Stimulated activated CD4-positive, alpha-beta T cell treated with anti-CD3 and anti-CD28 coated beads, Interleukin-15, amount 100 ng/mL, for 48 hours (primary cell): ENCODE data around the gene PRLR.
"Not testable (repeated sequence)": the region's sequence is repeated elsewhere in the genome, so short reads cannot be mapped to it uniquely, and the experiment has no call there.

ENCODE experiments used
- DNase-seq, 2 donors: peaks; one replicate each; pipeline ENCODE4 v3.0.0-alpha.2; 2020; ENCODE audit warnings: low read depth in 2 of 2

PRLR gene

DNA sequence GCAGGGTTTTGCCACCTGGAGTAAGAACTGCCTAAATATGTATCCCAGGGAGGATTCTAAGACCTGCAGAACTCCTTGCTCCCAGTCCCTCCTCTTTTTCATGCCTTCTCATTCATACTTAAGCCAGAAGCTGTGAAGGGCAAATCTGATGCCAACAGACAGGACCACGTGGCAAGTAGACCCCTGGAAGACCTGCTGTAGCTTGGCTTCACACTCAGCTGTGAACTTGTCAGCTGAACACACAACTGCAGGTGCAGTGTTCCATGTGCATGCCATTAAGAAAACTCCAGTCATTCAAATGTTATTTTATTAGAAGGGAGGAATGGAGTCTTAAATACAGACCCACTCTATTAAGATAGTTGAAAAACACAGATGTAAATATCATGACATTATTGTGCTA is 103.3 kb downstream of the PRLR start:
- no peak for DNase-seq

DNA sequence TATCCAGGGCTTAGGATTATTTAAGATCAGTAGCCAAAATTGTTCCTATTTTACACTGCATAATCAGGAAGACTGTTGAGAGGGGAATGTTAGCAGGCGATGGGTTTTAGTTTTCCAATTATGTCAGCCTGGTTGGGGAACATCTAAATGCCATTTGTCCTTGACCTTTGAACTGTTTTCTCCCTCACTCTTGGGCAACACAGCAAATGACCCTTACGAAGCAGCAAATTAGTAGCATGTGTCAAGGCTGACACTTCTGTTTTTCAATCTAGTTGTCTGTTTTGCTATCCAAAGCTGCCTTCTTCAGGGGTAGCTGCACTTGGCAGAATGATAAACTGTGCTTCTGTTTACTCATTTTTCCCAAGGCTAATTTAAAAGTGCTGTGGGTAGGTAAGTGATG is 104.5 kb downstream of the PRLR start:
- DNase-seq, result no peak

DNA sequence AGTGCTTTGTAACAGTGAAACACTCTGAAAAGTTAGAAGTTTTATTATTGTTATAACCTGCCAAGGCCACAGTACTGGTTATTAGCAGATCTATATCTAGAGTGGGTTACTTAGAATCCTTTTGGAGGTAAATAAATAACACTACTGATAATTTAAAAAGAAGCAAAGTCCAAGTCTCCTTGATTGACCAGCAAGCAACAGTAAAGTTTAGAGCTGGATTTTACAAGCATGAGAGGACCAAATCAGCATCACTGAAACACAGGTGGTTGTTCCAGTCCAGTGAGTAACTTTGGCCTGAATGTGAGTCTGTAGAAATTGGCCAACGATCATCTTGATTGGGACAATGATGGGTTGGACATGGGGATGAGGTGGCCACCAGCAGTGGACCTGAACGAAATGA is 105.4 kb downstream of the PRLR start:
- no peak for DNase-seq

DNA sequence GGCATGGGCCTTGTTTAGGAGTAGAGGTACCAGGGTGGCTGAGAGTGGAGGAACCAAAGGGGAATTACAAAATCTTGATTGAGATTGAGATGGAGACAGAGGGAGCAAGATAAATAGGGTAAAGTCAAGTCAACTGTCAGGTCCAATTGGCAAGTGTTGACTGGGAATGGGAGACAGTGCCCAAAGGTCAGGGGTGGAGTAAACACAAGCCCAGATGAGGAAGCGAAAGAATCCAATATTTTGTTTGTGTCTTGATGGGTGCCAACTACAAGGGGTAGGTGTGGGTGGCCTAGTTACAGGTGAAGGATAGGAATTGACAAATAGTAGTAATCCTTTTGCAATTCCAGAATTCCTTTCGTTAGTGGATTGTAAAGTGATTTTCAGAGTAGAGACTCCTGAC is 107.5 kb downstream of the PRLR start:
- no peak for DNase-seq

DNA sequence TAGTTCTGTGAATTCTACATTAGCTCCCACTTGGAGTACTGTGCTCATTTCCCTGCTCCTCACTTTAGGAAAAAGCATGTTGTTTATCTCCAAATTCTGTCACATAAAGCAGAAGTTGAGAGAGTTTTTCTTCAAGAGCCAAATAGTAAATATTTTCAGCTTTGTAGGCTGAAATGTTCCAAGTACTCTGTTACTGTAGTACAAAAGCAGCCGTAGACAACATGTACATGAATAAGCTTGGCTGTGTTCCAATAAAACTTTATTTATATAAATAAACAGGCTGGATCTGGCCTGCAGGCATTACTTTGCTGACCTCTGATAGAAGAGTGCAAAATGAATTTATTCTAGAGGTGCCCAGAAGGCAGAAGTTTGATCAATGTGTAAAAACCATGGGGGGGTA is 109.6 kb downstream of the PRLR start:
- DNase-seq, result no peak

DNA sequence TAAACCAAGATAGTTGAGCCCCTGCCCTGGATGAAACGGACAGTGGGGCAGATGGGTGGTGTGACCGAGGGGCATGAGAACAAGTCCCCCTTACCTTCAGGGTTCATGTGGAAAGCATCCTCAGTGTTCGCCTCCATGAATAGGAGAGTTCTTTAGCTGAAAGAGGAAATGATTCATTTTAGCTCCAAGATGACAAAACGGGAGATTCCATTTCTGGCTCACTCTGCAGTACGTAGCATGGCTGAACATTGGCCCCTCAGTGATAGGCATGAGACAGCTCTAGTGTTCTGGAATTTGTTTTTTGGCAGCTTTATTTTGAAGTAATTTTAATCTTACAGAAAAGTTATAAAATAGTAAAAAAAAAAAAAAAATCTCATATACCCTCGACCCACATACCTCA is 112.3 kb downstream of the PRLR start:
- DNase-seq, result no peak

DNA sequence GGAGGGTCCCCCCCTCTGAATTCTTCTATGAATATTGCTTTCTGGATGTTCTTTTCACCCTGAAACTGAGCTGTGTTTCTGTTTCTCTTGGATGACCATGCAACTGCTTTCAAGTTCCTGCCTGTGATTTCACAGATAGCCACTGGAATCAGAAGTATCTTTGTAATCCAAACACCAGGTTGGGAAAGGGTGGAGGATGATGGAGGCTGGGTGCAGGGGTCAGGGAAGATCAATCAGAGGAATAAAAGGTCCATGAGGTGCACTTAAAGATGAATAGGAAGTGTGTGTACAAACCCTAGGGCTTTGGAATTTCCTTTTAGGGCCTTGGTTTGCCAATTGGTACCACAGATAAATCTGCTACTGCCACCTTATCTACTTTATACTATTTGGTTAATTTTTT is 114.4 kb downstream of the PRLR start:
- no peak for DNase-seq

DNA sequence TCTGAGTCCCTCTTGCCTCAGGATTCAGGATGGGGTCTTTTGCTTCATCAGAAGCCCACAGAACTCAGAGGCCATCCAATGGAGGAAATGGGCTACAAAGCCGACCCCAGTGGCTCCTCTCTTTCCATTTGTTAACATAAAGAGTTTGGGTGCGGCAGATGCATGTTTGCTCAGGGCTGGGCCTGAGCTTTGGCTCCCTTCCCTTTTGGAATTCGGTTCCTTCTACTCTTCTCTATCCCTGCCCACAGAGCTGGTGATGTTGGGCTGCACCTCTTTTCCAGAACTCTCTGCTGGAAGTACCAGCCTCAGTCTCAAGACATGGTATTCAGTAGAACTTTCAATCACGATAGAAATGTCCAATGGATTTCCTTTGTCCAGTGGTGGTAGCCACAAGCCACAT is 115.6 kb downstream of the PRLR start:
- no peak for DNase-seq

DNA sequence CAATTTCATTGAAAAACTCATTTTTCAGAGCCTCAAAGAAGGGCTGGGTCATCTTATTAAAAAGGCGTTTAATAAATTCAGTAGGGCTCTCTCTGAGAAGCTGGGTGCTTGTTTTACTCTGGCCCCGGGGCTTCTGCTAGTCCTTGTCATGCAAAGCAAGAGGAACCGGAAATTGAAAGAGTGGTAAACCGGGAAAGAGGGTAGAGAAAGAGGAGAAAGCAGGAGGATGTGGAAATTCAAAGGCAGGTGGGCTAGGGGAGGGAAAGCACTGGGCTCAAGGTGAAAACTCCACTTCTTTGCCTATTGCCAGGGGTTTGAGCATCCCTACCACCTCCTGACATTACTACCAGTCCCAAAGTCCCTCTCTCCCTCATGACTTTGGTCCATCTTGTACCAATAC is 118.0 kb downstream of the PRLR start:
- DNase-seq, result no peak

DNA sequence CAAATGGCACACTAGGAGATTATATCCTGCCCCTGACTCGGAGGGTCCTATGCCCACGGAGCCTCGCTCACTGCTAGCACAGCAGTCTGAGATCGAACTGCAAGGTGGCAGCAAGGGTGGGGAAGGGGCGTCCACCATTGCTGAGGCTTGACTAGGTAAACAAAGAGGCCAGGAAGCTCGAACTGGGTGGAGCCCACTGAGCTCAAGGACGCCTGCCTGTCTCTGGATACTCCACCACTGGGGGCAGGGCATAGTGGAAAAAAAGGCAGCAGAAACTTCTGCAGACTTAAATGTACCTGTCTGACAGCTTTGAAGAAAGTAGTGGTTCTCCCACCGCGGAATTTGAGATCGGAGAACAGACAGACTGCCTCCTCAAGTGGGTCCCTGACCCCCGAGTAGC is 125.7 kb downstream of the PRLR start:
- not testable (repeated sequence) for DNase-seq

DNA sequence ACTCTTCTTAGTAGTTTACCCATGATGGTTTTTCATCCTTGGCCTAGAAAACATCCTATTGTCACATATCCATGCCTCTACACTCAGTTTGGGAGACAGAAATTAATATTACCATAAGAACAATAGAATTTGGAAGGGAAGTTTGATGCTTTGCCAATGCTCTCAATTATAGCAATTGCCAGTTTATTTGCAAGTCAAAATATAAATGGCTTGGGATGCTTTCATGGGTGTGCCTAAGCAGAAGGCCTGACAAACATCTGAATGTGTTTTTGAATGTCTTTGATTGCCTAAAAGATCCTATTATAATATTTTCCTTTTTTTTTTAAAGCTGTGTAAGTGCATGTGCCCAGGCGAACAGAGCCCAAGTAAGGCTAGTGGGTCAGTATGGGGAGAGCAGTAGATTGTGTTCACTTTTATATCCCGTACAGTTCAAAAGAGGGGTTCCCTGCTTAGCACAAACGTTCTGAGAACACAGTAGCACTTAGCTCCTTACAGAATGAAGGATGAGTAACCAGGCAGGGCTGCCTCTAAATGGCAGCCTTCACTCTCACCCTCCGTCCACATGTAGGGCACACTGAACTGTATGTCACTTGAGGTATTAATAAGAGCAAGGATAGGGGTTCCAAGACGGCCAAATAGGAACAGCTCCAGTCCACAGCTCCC is 126.5 kb downstream of the PRLR start:
- no peak for DNase-seq

DNA sequence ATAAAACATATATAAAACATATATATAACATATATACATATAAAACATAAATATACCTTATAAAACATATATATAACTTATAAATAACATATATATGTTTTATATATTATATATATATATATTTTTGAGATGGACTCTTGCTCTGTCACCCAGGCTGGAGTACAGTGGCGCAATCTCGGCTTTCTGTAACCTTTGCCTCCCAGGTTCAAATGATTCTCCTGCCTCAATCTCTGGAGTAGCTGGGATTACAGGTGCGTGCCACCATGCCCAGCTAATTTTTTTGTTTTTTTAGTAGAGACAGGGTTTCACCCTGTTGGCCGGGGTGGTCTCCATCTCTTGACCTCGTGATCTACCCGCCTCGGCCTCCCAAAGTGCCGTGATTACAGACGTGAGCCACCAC is 128.6 kb downstream of the PRLR start:
- not testable (repeated sequence) for DNase-seq

DNA sequence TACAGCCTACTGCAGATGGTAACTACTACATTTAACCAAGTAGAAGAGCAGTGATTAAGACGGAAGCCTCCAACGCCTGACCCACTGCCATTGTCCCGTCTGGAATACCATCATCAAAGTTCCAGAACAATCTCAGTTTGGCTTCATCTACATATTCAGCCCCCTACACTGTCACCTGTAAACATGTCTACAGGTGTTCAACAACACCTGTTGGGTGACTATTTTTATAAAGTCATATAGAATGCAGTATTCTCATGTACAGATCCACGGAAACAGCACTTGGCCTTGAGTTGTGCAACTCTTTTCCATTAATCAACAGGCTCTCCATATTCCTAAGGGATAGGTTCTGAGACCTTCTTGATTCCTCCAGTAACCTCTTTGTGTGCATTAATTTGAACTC is 129.3 kb downstream of the PRLR start:
- DNase-seq, result no peak

DNA sequence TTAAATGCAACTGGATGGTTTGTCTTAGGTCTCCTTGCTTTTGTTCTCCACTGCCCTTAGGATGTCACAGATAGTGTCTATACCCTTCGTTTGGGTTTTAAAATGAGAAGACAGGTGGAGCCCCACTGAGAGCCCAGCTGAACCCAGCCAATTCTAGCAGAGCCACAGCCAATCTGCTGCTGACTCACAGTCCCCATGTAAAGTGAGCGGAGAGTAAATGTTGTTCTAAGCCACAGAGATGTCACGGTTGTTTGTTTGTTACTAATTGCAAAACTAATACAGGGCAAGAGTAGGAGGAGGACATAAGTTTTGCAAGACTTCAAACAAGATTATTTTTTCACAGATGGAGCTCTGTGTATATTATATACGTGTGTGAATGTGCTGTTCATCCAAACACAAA is 132.1 kb downstream of the PRLR start:
- DNase-seq, result no peak

DNA sequence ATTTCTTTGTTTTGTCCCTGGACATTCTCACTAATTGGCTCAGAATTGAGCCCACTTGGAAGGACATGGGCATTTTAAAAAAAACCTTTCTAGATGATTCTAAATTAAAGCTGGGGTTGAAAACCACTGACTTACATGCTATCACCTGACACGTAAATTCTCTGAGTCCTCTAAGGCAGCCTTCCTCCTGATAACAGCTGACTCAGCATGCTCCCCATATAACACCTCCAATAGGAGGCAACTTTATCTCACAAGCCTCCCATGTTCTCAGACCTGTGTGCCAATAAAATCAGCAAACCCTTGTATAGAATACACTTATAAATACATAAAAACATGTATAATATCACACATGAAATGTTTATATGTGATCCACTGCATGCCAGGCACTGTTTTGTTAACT is 133.4 kb downstream of the PRLR start:
- DNase-seq, result no peak

DNA sequence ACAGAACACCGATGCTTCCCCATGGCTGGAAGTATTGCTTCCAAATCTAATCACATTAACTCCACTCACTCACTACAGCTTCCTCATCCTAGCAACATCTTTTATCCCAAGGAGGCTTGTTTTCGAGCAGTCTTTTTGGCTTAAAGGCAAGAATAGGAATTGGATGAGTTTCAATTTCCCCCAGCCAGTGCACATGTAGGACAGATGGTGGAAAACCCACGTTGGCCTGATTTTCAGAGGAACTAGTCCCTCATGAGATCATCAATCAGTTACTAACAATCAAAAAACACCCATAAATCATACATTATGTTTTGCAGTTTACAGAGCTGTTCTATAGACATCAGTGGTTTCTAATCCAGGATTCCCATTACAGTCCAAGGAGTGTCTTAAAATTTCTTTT is 134.1 kb downstream of the PRLR start:
- no peak for DNase-seq

DNA sequence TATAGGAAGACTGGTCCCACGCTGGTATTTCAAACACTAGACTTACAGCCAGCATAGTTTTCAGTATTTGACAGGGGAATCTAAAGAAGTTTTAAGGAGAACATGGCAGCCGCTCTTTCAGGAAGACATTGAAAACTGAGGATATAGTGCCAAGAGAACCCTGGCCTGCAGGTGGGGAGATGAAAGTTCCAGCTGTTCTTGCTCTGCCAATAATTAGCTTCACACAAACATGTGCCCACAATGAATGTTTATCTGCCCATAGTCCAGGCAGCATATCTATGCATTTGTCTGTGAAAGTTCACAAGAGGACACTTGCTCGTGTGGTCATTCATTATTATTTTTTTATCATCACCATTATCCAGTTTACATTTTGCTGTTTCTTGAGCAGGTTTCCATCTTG is 134.9 kb downstream of the PRLR start:
- no peak for DNase-seq

DNA sequence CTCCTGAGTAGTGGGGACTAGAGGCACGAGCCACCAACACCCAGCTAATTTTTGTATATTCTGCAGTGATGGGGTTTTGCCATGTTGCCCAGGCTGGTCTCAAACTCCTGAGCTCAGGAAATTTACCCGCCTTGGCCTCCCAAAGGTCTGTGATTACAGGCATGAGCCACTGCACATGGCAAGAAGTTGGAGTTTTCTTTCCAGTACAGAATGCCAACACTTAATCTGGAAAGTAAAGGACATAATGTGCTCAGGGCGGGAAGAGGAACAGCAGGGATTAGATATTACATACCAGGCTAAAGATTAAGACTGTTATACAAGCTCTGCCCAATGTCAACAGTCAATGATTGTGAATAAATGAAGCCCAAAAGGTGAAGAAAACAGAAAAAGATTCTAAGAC is 135.3 kb downstream of the PRLR start:
- no peak for DNase-seq

DNA sequence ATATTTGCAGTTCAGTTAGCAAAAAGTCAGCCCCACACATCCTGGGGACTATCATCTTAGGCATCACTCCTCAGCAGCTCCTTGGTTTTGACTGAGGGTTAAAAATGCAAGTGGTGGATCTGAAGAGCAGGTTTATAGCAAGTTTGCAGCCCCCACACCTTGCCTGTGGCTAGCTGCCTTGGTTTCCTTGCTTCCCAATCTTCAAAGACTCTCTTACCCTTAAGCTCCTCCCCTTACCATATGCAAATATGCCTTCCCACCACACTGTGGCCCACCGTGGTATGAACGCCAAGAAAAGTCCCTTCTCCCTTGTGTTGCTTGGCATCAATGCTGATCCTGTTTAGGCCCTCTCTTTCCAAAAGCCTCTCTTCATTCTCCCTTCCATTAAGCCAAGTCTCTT is 137.6 kb downstream of the PRLR start:
- no peak for DNase-seq

DNA sequence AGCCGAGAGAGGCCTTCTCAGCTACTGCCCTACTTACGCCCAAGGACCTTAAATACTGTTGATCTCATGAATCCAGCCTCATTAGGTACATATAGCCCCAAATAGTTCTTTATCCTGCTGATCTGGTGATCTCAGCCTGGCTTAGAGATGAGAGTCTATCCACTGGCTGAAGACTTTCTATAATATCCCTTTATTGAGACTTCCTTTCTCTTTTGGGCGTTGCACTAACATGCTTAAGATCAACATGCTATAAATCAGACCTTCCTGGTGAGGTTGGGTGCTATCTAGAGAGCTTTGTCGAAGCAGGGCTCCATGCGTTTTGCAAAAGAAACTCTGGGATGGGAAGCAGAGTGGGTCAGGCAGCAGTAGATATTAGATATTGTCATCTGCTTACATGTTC is 138.6 kb downstream of the PRLR start:
- no peak for DNase-seq

DNA sequence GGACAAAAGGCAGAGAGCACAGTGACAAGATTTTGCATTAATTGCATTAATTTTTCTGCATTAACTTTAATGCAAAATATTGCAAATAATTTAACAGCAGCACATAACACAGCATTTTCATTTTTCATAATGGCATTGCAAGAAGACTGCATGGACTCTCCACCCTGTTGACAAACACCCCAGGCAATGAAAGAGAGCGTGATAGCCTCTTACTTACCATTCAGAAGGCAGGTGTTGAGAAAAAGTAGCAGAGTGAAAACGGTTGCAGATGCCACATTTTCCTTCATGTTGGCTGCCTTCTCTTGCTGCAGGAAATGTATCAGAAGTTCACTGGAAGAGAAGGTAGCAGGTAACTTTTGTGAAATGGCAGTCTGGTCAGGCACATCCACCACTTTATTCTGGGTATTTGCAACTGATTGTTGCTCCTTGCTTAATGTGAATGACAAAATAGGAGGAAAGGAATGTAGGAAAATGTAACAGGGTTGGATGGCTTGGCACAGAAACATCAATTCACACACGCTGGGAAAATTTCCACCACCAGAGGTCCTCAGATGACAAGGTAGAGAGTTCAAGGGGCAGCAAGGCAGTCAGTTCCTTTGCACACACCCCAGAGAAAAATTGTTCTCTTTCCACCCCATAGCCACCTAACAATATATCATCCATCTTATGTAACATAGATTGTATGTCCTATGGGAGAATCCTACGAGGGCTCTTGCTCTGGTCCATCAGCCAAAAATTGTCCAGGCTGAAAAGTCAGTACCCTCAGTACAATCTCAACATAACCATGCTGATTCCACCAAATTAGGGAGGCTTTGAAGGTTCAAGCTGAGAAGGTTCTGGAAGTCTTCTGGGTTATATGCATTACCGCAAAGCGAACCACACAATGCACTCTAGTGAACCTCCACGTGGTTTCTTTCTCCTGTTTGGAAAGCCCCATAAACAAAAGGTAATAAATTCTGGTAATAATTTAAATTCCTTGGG is 140.7 kb downstream of the PRLR start:
- DNase-seq, result peak; percentile 9 to 43

DNA sequence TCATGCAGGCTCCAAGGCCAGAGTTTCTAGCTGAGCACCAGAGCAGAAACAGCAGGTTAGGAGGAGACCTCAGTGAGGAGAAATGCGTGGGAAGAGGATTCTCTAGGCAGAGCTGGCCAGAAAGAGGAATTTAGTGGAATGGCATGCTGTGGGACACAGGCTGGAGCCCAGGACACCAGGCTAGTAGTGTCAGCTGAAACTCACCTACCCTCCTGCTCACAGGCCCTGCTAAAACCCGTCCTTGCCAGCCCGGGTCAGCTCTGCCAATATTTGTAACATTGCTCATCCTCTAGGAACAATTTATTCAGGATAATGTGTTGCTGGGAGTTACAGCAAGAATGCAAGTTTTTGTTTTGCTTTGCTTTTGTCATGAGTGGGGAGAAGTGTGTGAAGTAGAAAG is 142.3 kb downstream of the PRLR start:
- no peak for DNase-seq

DNA sequence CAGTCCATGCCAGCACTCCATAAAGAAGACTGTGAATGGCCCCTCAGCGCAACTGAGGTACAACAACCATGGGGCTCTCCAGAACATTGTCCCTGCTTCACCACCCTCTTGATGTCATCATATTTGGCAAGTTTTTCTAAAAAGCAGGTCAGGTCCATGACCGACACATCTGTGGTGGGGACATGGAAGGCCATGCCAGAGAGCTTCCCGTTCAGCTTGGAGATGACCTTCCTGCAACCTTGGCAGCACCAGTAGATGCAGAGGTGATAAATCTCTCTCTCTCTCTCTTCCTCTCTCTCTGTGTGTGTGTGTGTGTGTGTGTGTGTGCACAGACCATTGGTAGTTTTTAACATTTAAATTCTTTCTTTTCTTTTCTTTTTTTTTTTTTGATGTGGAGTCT is 147.1 kb downstream of the PRLR start:
- no peak for DNase-seq
